NCI-H69 (cell line): Measurements from ENCODE around the gene LSG1.
A peak's percentile ranks its signal among the peaks of the same experiment; 100 is the strongest.

Experiments
- DNase-seq: peaks from one replicate; lab custom pipeline; 2025; lab: John Stamatoyannopoulos, UW

Gene LSG1

GRCh38 chr3:194686816-194687637 lies 15.0 kb upstream of the LSG1 start:
- peak; percentile 83 for DNase-seq

GRCh38 chr3:194686414-194686815 lies 14.4 kb upstream of the LSG1 start:
- DNase-seq = no peak

- DNase-seq = peak; percentile 97
These were observed 13.9 kb upstream of the LSG1 start, which contains the start of gene FAM43A for GRCh38 chr3:194685718-194686413. Gene FAM43A (plus strand): TSS chr3:194685883. CDS start chr3:194686827, 944 bp downstream.

- DNase-seq = no peak
These were observed 13.2 kb upstream of the LSG1 start for GRCh38 chr3:194685065-194685717.

- DNase-seq = no peak
These were observed 11.4 kb upstream of the LSG1 start for GRCh38 chr3:194683380-194683779.

GRCh38 chr3:194682694-194683310 lies 10.8 kb upstream of the LSG1 start:
- peak; percentile 88 for DNase-seq

GRCh38 chr3:194682189-194682693 lies 10.2 kb upstream of the LSG1 start:
- DNase-seq = no peak

GRCh38 chr3:194680888-194681615 lies 9.1 kb upstream of the LSG1 start:
- no peak for DNase-seq

GRCh38 chr3:194676471-194676870 lies 4.5 kb upstream of the LSG1 start:
- DNase-seq = no peak

GRCh38 chr3:194675680-194676079 lies 3.7 kb upstream of the LSG1 start:
- no peak for DNase-seq

- peak; percentile 24 for DNase-seq
These were observed 3.2 kb upstream of the LSG1 start for GRCh38 chr3:194675081-194675640.

GRCh38 chr3:194673761-194674160 lies 1.8 kb upstream of the LSG1 start:
- DNase-seq = no peak

GRCh38 chr3:194672876-194673275 lies 885 bp upstream of the LSG1 start:
- DNase-seq = peak; percentile 30

GRCh38 chr3:194671511-194671899 lies 486 bp downstream of the LSG1 start:
- DNase-seq = peak; percentile 68

GRCh38 chr3:194667363-194667762 lies 4.6 kb downstream of the LSG1 start:
- no peak for DNase-seq

GRCh38 chr3:194664857-194665256 lies 7.1 kb downstream of the LSG1 start:
- DNase-seq = no peak

- no peak for DNase-seq
These were observed 10.0 kb downstream of the LSG1 start for GRCh38 chr3:194661946-194662345.

GRCh38 chr3:194661374-194661773 lies 10.6 kb downstream of the LSG1 start:
- DNase-seq = no peak

GRCh38 chr3:194659778-194660177 lies 12.2 kb downstream of the LSG1 start:
- no peak for DNase-seq

GRCh38 chr3:194658477-194659242 lies 13.3 kb downstream of the LSG1 start:
- DNase-seq = no peak
